HCT116 (cell line): Measurements from ENCODE around the gene AGAP1. TPM values are rescaled to one million over a fixed set of nuclear protein-coding genes. Genes with fewer than 3 reads are reported as not detected.

Source experiments
- ATAC-seq: fragments of 200-7000 bp; cut with Tn5 transposase; 2 replicates; pipeline ENCODE4 v1.9.1; 2020; ENCODE audit warnings: mild to moderate bottlenecking, moderate library complexity
- BruUV-seq: library from RNA; stranded (reverse); fragments of 400-500 nt; replicated peaks from 2 replicates; lab custom pipeline; 2021; lab: Mats Ljungman, UMichigan
- CTCF ChIA-PET: fragments of 300-600 bp; sonication (Branson Sonifier 250); formaldehyde crosslinking; loops from one replicate; lab custom pipeline; 2021; ENCODE audit warnings: antibody characterized with exemption; lab: Charles Lee
- POLR2A ChIA-PET: fragments of 300-600, 350-600 bp; sonication (Branson Sonifier 250); formaldehyde crosslinking; loops from one replicate; lab custom pipeline; 2021; ENCODE audit warnings: antibody characterized with exemption; lab: Charles Lee
- RAD21 ChIA-PET, 2 experiments: fragments of 300-600 bp; sonication (Branson Sonifier 250); formaldehyde crosslinking; loops; one replicate each; lab custom pipeline; 2023; ENCODE audit warnings: low total read pairs in 2 of 2; ENCODE audit not compliant: uncharacterized antibody in 2 of 2, unreplicated experiment in 2 of 2, low non-redundant PET in 1 of 2; lab: Charles Lee
- DNase-seq: peaks from one replicate; pipeline ENCODE4 v3.0.0-alpha.2; 2010; ENCODE audit warnings: low read depth, low spot score
- H2AFZ ChIP-seq: fragments of 200-600 bp; shearing (Covaris generic), sonication (generic); 2 replicates; pipeline ENCODE4 v1.6.1; 2017; ENCODE audit warnings: low read depth, mixed run types, mixed read lengths, antibody characterized with exemption, low read length; ENCODE audit not compliant: poor library complexity, severe bottlenecking
- H3K27ac ChIP-seq: 2 replicates; pipeline ENCODE4 v1.5.1; 2012; ENCODE audit warnings: low read depth, low read length
- H3K27me3 ChIP-seq: fragments of 200-600 bp; sonication (generic); 2 replicates; pipeline ENCODE4 v1.6.1; 2016; ENCODE audit warnings: mixed run types, low read length, mixed read lengths; ENCODE audit not compliant: insufficient read depth
- H3K36me3 ChIP-seq, 2 experiments: fragments of 200-500 bp in 1 of 2; fragments of 200-600 bp in 1 of 2; sonication (Bioruptor generic) in 1 of 2; sonication (generic) in 1 of 2; 2 replicates each; pipeline versions ENCODE4 v1.5.1 to v1.6.1; 2014 to 2016; ENCODE audit warnings: low read length in 2 of 2, inconsistent platforms in 1 of 2, mixed read lengths in 1 of 2, mixed run types in 1 of 2; ENCODE audit not compliant: insufficient read depth in 2 of 2, control insufficient read depth in 1 of 2
- H3K4me1 ChIP-seq, 2 experiments: fragments of 200-600 bp in 1 of 2; sonication (generic) in 1 of 2; 2 replicates each; pipeline versions ENCODE4 v1.5.1 to v1.6.1; 2012 to 2017; ENCODE audit warnings: low read length in 2 of 2, inconsistent platforms in 1 of 2, mild to moderate bottlenecking in 1 of 2, mixed read lengths in 1 of 2, mixed run types in 1 of 2, moderate library complexity in 1 of 2; ENCODE audit not compliant: insufficient read depth in 2 of 2, control insufficient read depth in 1 of 2
- H3K4me2 ChIP-seq: fragments of 200-600 bp; sonication (generic); 2 replicates; pipeline ENCODE4 v1.6.1; 2017; ENCODE audit warnings: mixed run types, low read length, mixed read lengths
- H3K4me3 ChIP-seq, 2 experiments: fragments of 200-600 bp in 1 of 2; sonication (generic) in 1 of 2; replicated peaks in 1 of 2; 2 replicates each; pipeline ENCODE4 v1.5.1; 2011 to 2016; ENCODE audit warnings: low read length in 2 of 2, control low read depth in 1 of 2, low read depth in 1 of 2, mild to moderate bottlenecking in 1 of 2, mixed read lengths in 1 of 2, mixed run types in 1 of 2
- H3K79me2 ChIP-seq: fragments of 200-600 bp; sonication (generic); 2 replicates; pipeline ENCODE4 v1.6.1; 2017; ENCODE audit warnings: mild to moderate bottlenecking, mixed run types, low read length, moderate library complexity, mixed read lengths; ENCODE audit not compliant: insufficient read depth
- H3K9ac ChIP-seq: fragments of 200-600 bp; sonication (generic); 2 replicates; pipeline ENCODE4 v1.6.1; 2016; ENCODE audit warnings: low read length, mixed read lengths
- H3K9me2 ChIP-seq: fragments of 200-600 bp; sonication (generic), shearing (Covaris generic); 2 replicates; pipeline ENCODE4 v1.6.1; 2017; ENCODE audit warnings: mixed run types, mild to moderate bottlenecking, moderate library complexity; ENCODE audit not compliant: insufficient read depth
- H3K9me3 ChIP-seq, 2 experiments: fragments of 200-500 bp in 1 of 2; fragments of 200-600 bp in 1 of 2; sonication (Bioruptor generic) in 1 of 2; sonication (generic) in 1 of 2; 2 replicates each; pipeline ENCODE4 v1.6.1; 2014 to 2017; ENCODE audit warnings: low read length in 2 of 2, mixed read lengths in 2 of 2, inconsistent platforms in 1 of 2, low read depth in 1 of 2, mild to moderate bottlenecking in 1 of 2, mixed run types in 1 of 2, moderate library complexity in 1 of 2; ENCODE audit not compliant: control insufficient read depth in 1 of 2, insufficient read depth in 1 of 2
- H4K20me1 ChIP-seq: fragments of 200-600 bp; sonication (generic), shearing (Covaris generic); 2 replicates; pipeline ENCODE4 v1.6.1; 2017; ENCODE audit warnings: mixed run types, mild to moderate bottlenecking, moderate library complexity; ENCODE audit not compliant: insufficient read depth
- ATF3 ChIP-seq: IDR thresholded peaks from 2 replicates; pipeline ENCODE4 v1.6.1; 2012
- EGR1 ChIP-seq: IDR thresholded peaks from 2 replicates; pipeline ENCODE4 v1.6.1; 2012; ENCODE audit warnings: low read depth
- ELF1 ChIP-seq: IDR thresholded peaks from 2 replicates; pipeline ENCODE4 v1.6.1; 2012; ENCODE audit warnings: low read depth, borderline replicate concordance
- FOSL1 ChIP-seq: IDR thresholded peaks from 2 replicates; pipeline ENCODE4 v1.6.1; 2012; ENCODE audit warnings: low read depth
- JUND ChIP-seq: IDR thresholded peaks from 2 replicates; pipeline ENCODE4 v1.6.1; 2012
- MAX ChIP-seq: IDR thresholded peaks from 2 replicates; pipeline ENCODE4 v1.6.1; 2012
- POLR2AphosphoS5 ChIP-seq: IDR thresholded peaks from 2 replicates; pipeline ENCODE4 v1.6.1; 2011; ENCODE audit warnings: mild to moderate bottlenecking, low read depth, low read length, moderate library complexity
- SP1 ChIP-seq: IDR thresholded peaks from 2 replicates; pipeline ENCODE4 v1.6.1; 2012; ENCODE audit warnings: low read depth
- SRF ChIP-seq: IDR thresholded peaks from 2 replicates; pipeline ENCODE4 v1.6.1; 2012; ENCODE audit warnings: low read depth
- ZBTB33 ChIP-seq: IDR thresholded peaks from 2 replicates; pipeline ENCODE4 v1.6.1; 2011; ENCODE audit warnings: mild to moderate bottlenecking, low read length, moderate library complexity; ENCODE audit not compliant: insufficient replicate concordance; ENCODE audit errors: extremely low read depth
- ZFX ChIP-seq: fragments of 450-650 bp; IDR thresholded peaks from 2 replicates; pipeline ENCODE4 v1.6.1; 2017
- ZNF274 ChIP-seq: fragments of 200-500 bp; sonication (Bioruptor generic); IDR thresholded peaks from 2 replicates; pipeline ENCODE4 v1.6.1; 2014; ENCODE audit warnings: mild to moderate bottlenecking, low read depth, low read length, inconsistent platforms
- intact Hi-C: fragments of 100-400 bp; cut with micrococcal nuclease; formaldehyde crosslinking; loops from 2 replicates; pipeline ENCODE4 v1.10.0; 2022
- total RNA-seq: library from RNA; stranded (reverse); gene quantifications from one replicate; pipeline ENCODE4 v1.2.1, GENCODE V29; 2021; ENCODE audit not compliant: unreplicated experiment

AGAP1 gene
- total RNA-seq, 1 experiment from 2014 or later: 43.8 TPM

- no peak overlapping the region for H3K27ac ChIP-seq
- DNase-seq (no peak), ATAC-seq (no peak)
- no TSS peak for BruUV-seq
- H3K27me3 ChIP-seq: no peaks in the 10 kb centered on the region
- H3K4me2 ChIP-seq: peak overlapping the region; percentile 11; the same call in 1 of the 2 replicates
- peaks cover 84% of the 10 kb centered on the region for H3K79me2 ChIP-seq
- ChIA-PET RAD21 (no interaction called here), CTCF (no interaction called here), POLR2A (no interaction called here)
- H3K4me1 ChIP-seq: peaks cover 59 to 89% of the 10 kb centered on the region in 2 experiments
- intact Hi-C loops: no loop called here
- no peak overlapping the region for H3K4me3 ChIP-seq
- no peaks in the 10 kb centered on the region for H3K9me2 ChIP-seq
- no peak overlapping the region for H3K9ac ChIP-seq
- no peaks in the 10 kb centered on the region for H4K20me1 ChIP-seq
- H3K9me3 ChIP-seq: no peaks in the 10 kb centered on the region
- H3K36me3 ChIP-seq: peaks cover 2 to 5% of the 10 kb centered on the region in 2 experiments; a peak in 1 of 4 replicates
- no peak for TF ChIP-seq ATF3
- no peak for TF ChIP-seq FOSL1
- no peak for TF ChIP-seq SRF
- no peak for TF ChIP-seq SP1
- TF ChIP-seq ZNF274: no peak
- no peak for TF ChIP-seq ELF1
- no peak for TF ChIP-seq ZBTB33
- no peak for TF ChIP-seq ZFX
- TF ChIP-seq POLR2AphosphoS5: no peak
- TF ChIP-seq JUND: no peak
- TF ChIP-seq EGR1: no peak
- no peak for TF ChIP-seq MAX
- no peak overlapping the region for H2AFZ ChIP-seq
Observed at GRCh38 chr2:235706506-235706905, 212.7 kb downstream of the AGAP1 start.
